ENCODE results near the gene BUB1.

The BUB1 gene

DNA sequence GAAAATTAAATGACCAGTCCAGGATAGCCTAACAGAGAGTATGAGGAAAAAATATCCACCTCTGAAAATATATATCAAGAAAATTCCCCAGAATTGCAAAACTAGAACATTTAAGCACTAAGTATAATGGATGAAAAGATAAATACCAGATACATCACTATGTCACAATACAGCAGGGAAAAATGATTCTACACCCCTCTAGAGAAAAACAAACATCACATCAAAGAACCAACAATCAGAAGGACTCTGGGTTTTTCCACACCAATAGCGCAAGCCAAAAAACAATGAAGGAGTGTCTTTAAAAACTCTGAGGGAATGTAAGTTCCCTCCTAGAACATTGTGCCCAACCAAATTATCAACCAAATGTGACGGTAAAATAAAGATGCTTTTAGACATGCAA is 13.7 kb downstream of the BUB1 start:
- Histone ChIP-seq H3K36me3 (replicated peaks; ENCODE audit: insufficient read depth, low read length) (peaks cover 30% of the 10 kb centered on the region), H3K4me3 (ENCODE audit: low read length) (no peak overlapping the region), H3F3A (ENCODE audit: insufficient read depth, low read length) (peaks cover 6% of the 10 kb centered on the region; the same call in 1 of the 2 replicates), H2AFZ (ENCODE audit: low read length) (no peak overlapping the region), H3K79me2 (ENCODE audit: low read length) (peaks cover 89% of the 10 kb centered on the region), H3K27me3 (replicated peaks; ENCODE audit: insufficient read depth, low read length) (no peaks in the 10 kb centered on the region), H3K4me2 (ENCODE audit: low read depth, low read length) (no peak overlapping the region), H4K20me1 (ENCODE audit: insufficient read depth, low read length) (no peaks in the 10 kb centered on the region), H3K9me2 (replicated peaks; ENCODE audit: insufficient read depth, low read length) (no peaks in the 10 kb centered on the region), H3K9me3 (replicated peaks; ENCODE audit: insufficient read depth, low read length) (no peaks in the 10 kb centered on the region), H3K27ac (ENCODE audit: low read length) (no peak overlapping the region), H3K4me1 (ENCODE audit: low read length) (peaks cover 19% of the 10 kb centered on the region), H3K9ac (ENCODE audit: low read length) (no peak overlapping the region)
- TF ChIP-seq EZH2phosphoT487 (IDR thresholded peaks at IDR 0.05; ENCODE audit: low read length): no peak
- no peak for TF ChIP-seq EZH2 (optimal IDR thresholded peaks at IDR 0.05; ENCODE audit: low read depth, low read length)
- TF ChIP-seq, protein P1, sequence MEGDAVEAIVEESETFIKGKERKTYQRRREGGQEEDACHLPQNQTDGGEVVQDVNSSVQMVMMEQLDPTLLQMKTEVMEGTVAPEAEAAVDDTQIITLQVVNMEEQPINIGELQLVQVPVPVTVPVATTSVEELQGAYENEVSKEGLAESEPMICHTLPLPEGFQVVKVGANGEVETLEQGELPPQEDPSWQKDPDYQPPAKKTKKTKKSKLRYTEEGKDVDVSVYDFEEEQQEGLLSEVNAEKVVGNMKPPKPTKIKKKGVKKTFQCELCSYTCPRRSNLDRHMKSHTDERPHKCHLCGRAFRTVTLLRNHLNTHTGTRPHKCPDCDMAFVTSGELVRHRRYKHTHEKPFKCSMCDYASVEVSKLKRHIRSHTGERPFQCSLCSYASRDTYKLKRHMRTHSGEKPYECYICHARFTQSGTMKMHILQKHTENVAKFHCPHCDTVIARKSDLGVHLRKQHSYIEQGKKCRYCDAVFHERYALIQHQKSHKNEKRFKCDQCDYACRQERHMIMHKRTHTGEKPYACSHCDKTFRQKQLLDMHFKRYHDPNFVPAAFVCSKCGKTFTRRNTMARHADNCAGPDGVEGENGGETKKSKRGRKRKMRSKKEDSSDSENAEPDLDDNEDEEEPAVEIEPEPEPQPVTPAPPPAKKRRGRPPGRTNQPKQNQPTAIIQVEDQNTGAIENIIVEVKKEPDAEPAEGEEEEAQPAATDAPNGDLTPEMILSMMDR (IDR thresholded peaks at IDR 0.05; ENCODE audit: low read length): no peak
- DNase-seq: no peak

DNA sequence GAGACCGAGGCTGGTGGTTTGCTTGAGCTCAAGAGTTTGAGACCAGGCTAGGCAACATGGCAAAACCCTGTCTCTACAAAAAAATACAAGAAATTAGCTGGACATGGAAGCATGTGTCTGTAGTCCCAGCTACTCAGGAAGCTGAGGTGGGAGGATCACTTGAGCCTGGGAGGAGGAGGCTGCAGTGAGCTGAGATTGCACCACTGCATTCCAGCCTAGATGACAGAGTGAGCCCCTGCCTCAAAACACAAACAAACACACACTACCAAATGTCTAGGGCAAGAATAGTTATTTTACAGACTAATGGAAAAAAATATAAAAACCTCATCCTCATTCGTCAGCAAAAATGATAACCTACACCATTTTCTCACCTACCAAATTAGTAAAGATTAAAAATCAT is 15.3 kb downstream of the BUB1 start:
- peaks cover 15% of the 10 kb centered on the region for H3F3A ChIP-seq (ENCODE audit: insufficient read depth, low read length)
- no peak overlapping the region for H2AFZ ChIP-seq (ENCODE audit: low read length)
- H3K27ac ChIP-seq (ENCODE audit: low read length): no peak overlapping the region
- no peak for TF ChIP-seq EZH2 (optimal IDR thresholded peaks at IDR 0.05; ENCODE audit: low read depth, low read length)
- TF ChIP-seq EZH2phosphoT487 (IDR thresholded peaks at IDR 0.05; ENCODE audit: low read length): no peak
- H3K79me2 ChIP-seq (ENCODE audit: low read length): peaks cover 78% of the 10 kb centered on the region
- no peak for DNase-seq
- no peaks in the 10 kb centered on the region for H3K9me2 ChIP-seq (replicated peaks; ENCODE audit: insufficient read depth, low read length)
- H3K4me2 ChIP-seq (ENCODE audit: low read depth, low read length): no peak overlapping the region
- peaks cover 17% of the 10 kb centered on the region for H3K36me3 ChIP-seq (replicated peaks; ENCODE audit: insufficient read depth, low read length)
- no peak overlapping the region for H3K9ac ChIP-seq (ENCODE audit: low read length)
- H3K4me1 ChIP-seq (ENCODE audit: low read length): peaks cover 34% of the 10 kb centered on the region
- H3K27me3 ChIP-seq (replicated peaks; ENCODE audit: insufficient read depth, low read length): no peaks in the 10 kb centered on the region
- H4K20me1 ChIP-seq (ENCODE audit: insufficient read depth, low read length): no peaks in the 10 kb centered on the region
- H3K4me3 ChIP-seq (ENCODE audit: low read length): no peak overlapping the region
- no peaks in the 10 kb centered on the region for H3K9me3 ChIP-seq (replicated peaks; ENCODE audit: insufficient read depth, low read length)

DNA sequence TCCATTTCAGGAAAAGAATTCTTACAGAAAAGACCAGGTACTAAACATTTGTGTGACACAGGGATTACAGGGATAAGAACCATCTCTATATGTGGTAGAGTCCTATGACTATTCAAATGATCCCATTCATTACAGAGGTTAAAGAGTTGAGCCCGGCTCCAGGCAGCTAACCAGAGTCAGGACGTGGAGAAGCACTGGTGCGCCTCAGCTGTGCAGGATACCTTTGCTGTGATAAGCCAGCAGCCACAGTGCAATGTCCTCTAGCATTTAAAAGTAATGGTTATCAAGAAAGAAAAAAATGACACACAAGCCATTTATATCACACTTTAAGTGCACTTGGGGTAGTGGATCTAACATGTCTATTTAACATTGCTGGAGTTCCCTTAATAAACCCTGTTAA is 17.3 kb downstream of the BUB1 start:
- Histone ChIP-seq H3K4me1 (ENCODE audit: low read length) (peaks cover 42% of the 10 kb centered on the region), H3K9me2 (replicated peaks; ENCODE audit: insufficient read depth, low read length) (no peaks in the 10 kb centered on the region), H3K27ac (ENCODE audit: low read length) (peak overlapping the region; percentile 4; the same call in 1 of the 2 replicates), H3K4me3 (ENCODE audit: low read length) (no peak overlapping the region), H3K4me2 (ENCODE audit: low read depth, low read length) (no peak overlapping the region), H3K79me2 (ENCODE audit: low read length) (peaks cover 76% of the 10 kb centered on the region), H4K20me1 (ENCODE audit: insufficient read depth, low read length) (no peaks in the 10 kb centered on the region), H3K9me3 (replicated peaks; ENCODE audit: insufficient read depth, low read length) (no peaks in the 10 kb centered on the region), H3K27me3 (replicated peaks; ENCODE audit: insufficient read depth, low read length) (no peaks in the 10 kb centered on the region), H2AFZ (ENCODE audit: low read length) (no peak overlapping the region), H3K36me3 (replicated peaks; ENCODE audit: insufficient read depth, low read length) (peaks cover 29% of the 10 kb centered on the region), H3K9ac (ENCODE audit: low read length) (no peak overlapping the region), H3F3A (ENCODE audit: insufficient read depth, low read length) (peaks cover 15% of the 10 kb centered on the region)
- no peak for DNase-seq
- TF ChIP-seq EZH2phosphoT487 (IDR thresholded peaks at IDR 0.05; ENCODE audit: low read length) (no peak), EZH2 (optimal IDR thresholded peaks at IDR 0.05; ENCODE audit: low read depth, low read length) (no peak)
- TF ChIP-seq, protein P1 (IDR thresholded peaks at IDR 0.05; ENCODE audit: low read length): no peak

DNA sequence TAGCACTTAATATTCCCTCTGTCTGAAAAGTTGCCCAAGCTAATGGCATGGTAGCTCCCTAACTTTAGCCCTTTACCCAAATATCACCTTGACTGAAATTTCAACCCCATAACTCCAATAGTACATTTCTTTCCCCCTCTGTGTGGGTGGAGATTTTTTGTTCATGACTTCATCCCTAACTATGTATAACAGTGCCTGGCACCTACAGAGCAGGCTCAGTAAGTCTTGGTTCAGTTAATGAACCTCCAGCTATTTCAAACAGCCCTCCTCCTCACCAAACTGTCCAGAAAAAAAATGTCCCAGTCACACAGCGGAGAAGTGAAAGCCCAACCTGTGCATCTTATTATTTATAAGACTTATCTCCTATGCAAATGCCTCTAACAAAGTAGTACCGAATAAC is 18.6 kb downstream of the BUB1 start:
- Histone ChIP-seq H3F3A (ENCODE audit: insufficient read depth, low read length) (peaks cover 15% of the 10 kb centered on the region), H3K9me3 (replicated peaks; ENCODE audit: insufficient read depth, low read length) (no peaks in the 10 kb centered on the region), H3K79me2 (ENCODE audit: low read length) (peaks cover 68% of the 10 kb centered on the region), H3K27me3 (replicated peaks; ENCODE audit: insufficient read depth, low read length) (no peaks in the 10 kb centered on the region), H3K4me1 (ENCODE audit: low read length) (peaks cover 42% of the 10 kb centered on the region), H4K20me1 (ENCODE audit: insufficient read depth, low read length) (no peaks in the 10 kb centered on the region), H3K9ac (ENCODE audit: low read length) (no peak overlapping the region), H3K4me2 (ENCODE audit: low read depth, low read length) (peak overlapping the region; percentile 37; the same call in 1 of the 2 replicates), H3K4me3 (ENCODE audit: low read length) (no peak overlapping the region), H3K27ac (ENCODE audit: low read length) (peak overlapping the region; percentile 89; the same call in 1 of the 2 replicates), H3K9me2 (replicated peaks; ENCODE audit: insufficient read depth, low read length) (no peaks in the 10 kb centered on the region), H2AFZ (ENCODE audit: low read length) (no peak overlapping the region), H3K36me3 (replicated peaks; ENCODE audit: insufficient read depth, low read length) (peaks cover 30% of the 10 kb centered on the region)
- DNase-seq: no peak
- TF ChIP-seq EZH2phosphoT487 (IDR thresholded peaks at IDR 0.05; ENCODE audit: low read length) (no peak), EZH2 (optimal IDR thresholded peaks at IDR 0.05; ENCODE audit: low read depth, low read length) (no peak)
- TF ChIP-seq, protein P1 (IDR thresholded peaks at IDR 0.05; ENCODE audit: low read length): no peak
